Osteocyte (in vitro differentiated cells): ENCODE measurements around the gene HTR6. TPM values are rescaled to one million over a fixed set of nuclear protein-coding genes. Genes with fewer than 3 reads are reported as not detected.
A peak's percentile ranks its signal among the peaks of the same experiment; 100 is the strongest.

Experiments used
- DNase-seq: peaks from one replicate; pipeline ENCODE4 v3.0.0; 2021; ENCODE audit warnings: mixed read lengths; ENCODE audit not compliant: unreplicated experiment; ENCODE audit errors: extremely low spot score
- H3K27ac Mint-ChIP-seq: one replicate; pipeline ENCODE4 v1.8.0; 2021; ENCODE audit warnings: mild to moderate bottlenecking, mixed read lengths; ENCODE audit not compliant: unreplicated experiment
- H3K27me3 Mint-ChIP-seq: one replicate; pipeline ENCODE4 v1.8.0; 2021; ENCODE audit warnings: mixed read lengths; ENCODE audit not compliant: unreplicated experiment
- H3K36me3 Mint-ChIP-seq: one replicate; pipeline ENCODE4 v1.8.0; 2021; ENCODE audit warnings: mixed read lengths; ENCODE audit not compliant: unreplicated experiment
- H3K4me1 Mint-ChIP-seq: one replicate; pipeline ENCODE4 v1.8.0; 2021; ENCODE audit warnings: mixed read lengths; ENCODE audit not compliant: unreplicated experiment
- H3K4me3 Mint-ChIP-seq: one replicate; pipeline ENCODE4 v1.8.0; 2021; ENCODE audit warnings: mild to moderate bottlenecking, moderate library complexity, mixed read lengths; ENCODE audit not compliant: unreplicated experiment
- H3K9me3 Mint-ChIP-seq: one replicate; pipeline ENCODE4 v1.8.0; 2021; ENCODE audit warnings: mixed read lengths; ENCODE audit not compliant: unreplicated experiment
- CTCF ChIP-seq: fragments of 200-600 bp; sonication (generic); IDR thresholded peaks from 2 replicates; pipeline ENCODE4 v1.5.0; 2021; ENCODE audit warnings: antibody characterized with exemption, mild to moderate bottlenecking, moderate library complexity
- total RNA-seq: library from RNA; stranded (reverse); gene quantifications from 2 replicates; pipeline ENCODE4 v1.2.1, GENCODE V29; 2021

Gene HTR6
- total RNA-seq, 1 donor from 2014 or later: 0.16 TPM

- Mint-ChIP-seq H3K27ac (peak overlapping the region; percentile 31), H3K4me1 (peaks cover 55% of the 10 kb centered on the region), H3K4me3 (peak overlapping the region; percentile 99), H3K36me3 (peaks cover 5% of the 10 kb centered on the region), H3K27me3 (no peaks in the 10 kb centered on the region), H3K9me3 (no peaks in the 10 kb centered on the region)
- no peak for TF ChIP-seq CTCF
- no peak for DNase-seq
These were observed 18.0 kb upstream of the HTR6 start for GRCh38 chr1:19646377-19647319.

- no peaks in the 10 kb centered on the region for H3K9me3 Mint-ChIP-seq
- H3K4me1 Mint-ChIP-seq: peaks cover 56% of the 10 kb centered on the region
- H3K4me3 Mint-ChIP-seq: peak overlapping the region; percentile 99
- peaks cover 6% of the 10 kb centered on the region for H3K36me3 Mint-ChIP-seq
- H3K27me3 Mint-ChIP-seq: no peaks in the 10 kb centered on the region
- TF ChIP-seq CTCF: no peak
- DNase-seq: no peak
- H3K27ac Mint-ChIP-seq: no peak overlapping the region
These were observed 17.0 kb upstream of the HTR6 start for GRCh38 chr1:19647643-19648042.

- no peaks in the 10 kb centered on the region for H3K27me3 Mint-ChIP-seq
These were observed 16.4 kb upstream of the HTR6 start for GRCh38 chr1:19648239-19648638.

GRCh38 chr1:19648689-19649088 lies 16.0 kb upstream of the HTR6 start:
- H3K36me3 Mint-ChIP-seq: peaks cover 6% of the 10 kb centered on the region
- peaks cover 50% of the 10 kb centered on the region for H3K4me1 Mint-ChIP-seq
- H3K4me3 Mint-ChIP-seq: no peak overlapping the region
- DNase-seq: no peak
- H3K27me3 Mint-ChIP-seq: no peaks in the 10 kb centered on the region
- no peaks in the 10 kb centered on the region for H3K9me3 Mint-ChIP-seq
- no peak overlapping the region for H3K27ac Mint-ChIP-seq
- TF ChIP-seq CTCF: peak; percentile 43

More at GRCh38 chr1:19648239-19648638, 16.4 kb upstream of the HTR6 start:
- peaks cover 50% of the 10 kb centered on the region for H3K4me1 Mint-ChIP-seq
- H3K9me3 Mint-ChIP-seq: no peaks in the 10 kb centered on the region
- no peak for TF ChIP-seq CTCF
- H3K36me3 Mint-ChIP-seq: peaks cover 6% of the 10 kb centered on the region
- peak overlapping the region; percentile 99 for H3K4me3 Mint-ChIP-seq
- no peak for DNase-seq
- H3K27ac Mint-ChIP-seq: no peak overlapping the region

GRCh38 chr1:19650416-19651140 lies 14.1 kb upstream of the HTR6 start:
- no peak overlapping the region for H3K4me3 Mint-ChIP-seq
- no peak for TF ChIP-seq CTCF
- no peaks in the 10 kb centered on the region for H3K27me3 Mint-ChIP-seq
- H3K4me1 Mint-ChIP-seq: peaks cover 61% of the 10 kb centered on the region
- H3K9me3 Mint-ChIP-seq: no peaks in the 10 kb centered on the region
- H3K27ac Mint-ChIP-seq: peak overlapping the region; percentile 52
- DNase-seq: no peak
- H3K36me3 Mint-ChIP-seq: peaks cover 13% of the 10 kb centered on the region
